ENCODE data around the gene EGFL8. TPM values are rescaled to one million over a fixed set of nuclear protein-coding genes. Genes with fewer than 3 reads are reported as not detected.

EGFL8 gene
- 10 to 100 TPM; 12.2 to 19.5 TPM for total RNA-seq

GRCh38 chr6:32164295-32164694, at the start of gene EGFL8:
EGFL8 (plus strand) TSS chr6:32164595; CDS start chr6:32166166, 1,571 bp downstream.
- intact Hi-C loops (cut with DNase I): no loop called here
- H3K36me3 ChIP-seq: no peaks in the 10 kb centered on the region
- no peaks in the 10 kb centered on the region for H3K27me3 ChIP-seq (replicated peaks; ENCODE audit: insufficient read depth)
- H3K27ac ChIP-seq: no peak within 1 kb of the TSS
- H3K4me1 ChIP-seq (replicated peaks): no peaks in the 10 kb centered on the region
- TF ChIP-seq CTCF (IDR thresholded peaks at IDR 0.05): no peak
- TF ChIP-seq POLR2A (IDR thresholded peaks at IDR 0.05): no peak
- TF ChIP-seq POLR2AphosphoS5 (IDR thresholded peaks at IDR 0.05): no peak
- no peak within 1 kb of the TSS for H3K4me3 ChIP-seq
- no peak for DNase-seq (ENCODE audit: low spot score)
- H3K9me3 ChIP-seq: no peaks in the 10 kb centered on the region

GRCh38 chr6:32114796-32115195, 49.6 kb upstream of the EGFL8 start:
- TF ChIP-seq POLR2A (IDR thresholded peaks at IDR 0.05) (no peak), POLR2AphosphoS5 (IDR thresholded peaks at IDR 0.05) (no peak), CTCF (IDR thresholded peaks at IDR 0.05) (no peak)
- intact Hi-C loops (cut with DNase I): no loop called here
- Histone ChIP-seq H3K4me1 (replicated peaks) (no peaks in the 10 kb centered on the region), H3K27me3 (replicated peaks; ENCODE audit: insufficient read depth) (no peaks in the 10 kb centered on the region), H3K4me3 (no peak overlapping the region), H3K27ac (peak overlapping the region; percentile 16 to 25), H3K36me3 (peaks cover 8 to 17% of the 10 kb centered on the region in 2 donors), H3K9me3 (no peaks in the 10 kb centered on the region)
- WGBS: 60% methylated on average over 8 of the region's 8 CpGs
- no peak for DNase-seq (ENCODE audit: low spot score)

GRCh38 chr6:32115623-32116022, 48.8 kb upstream of the EGFL8 start:
- TF ChIP-seq POLR2AphosphoS5 (IDR thresholded peaks at IDR 0.05): no peak
- TF ChIP-seq POLR2A (IDR thresholded peaks at IDR 0.05): no peak
- no peak for TF ChIP-seq CTCF (IDR thresholded peaks at IDR 0.05)
- no peak overlapping the region for H3K4me3 ChIP-seq
- no peaks in the 10 kb centered on the region for H3K9me3 ChIP-seq
- H3K4me1 ChIP-seq (replicated peaks): no peaks in the 10 kb centered on the region
- intact Hi-C loops (cut with DNase I): no loop called here
- H3K36me3 ChIP-seq: peaks cover 10 to 19% of the 10 kb centered on the region in 2 donors
- no peaks in the 10 kb centered on the region for H3K27me3 ChIP-seq (replicated peaks; ENCODE audit: insufficient read depth)
- 80% methylated on average over 6 of the region's 6 CpGs for WGBS
- H3K27ac ChIP-seq: peak overlapping the region in 1 of 2 donors; percentile 25
- DNase-seq (ENCODE audit: low spot score): no peak

- whole genome bisulfite sequencing: 78% methylated on average over 7 of the region's 7 CpGs
- no peak for DNase-seq (ENCODE audit: low spot score)
- intact Hi-C loops (cut with DNase I): no loop called here
- TF ChIP-seq POLR2AphosphoS5 (IDR thresholded peaks at IDR 0.05): no peak
- TF ChIP-seq CTCF (IDR thresholded peaks at IDR 0.05): peak in 2 of 4 experiments; percentile 9 to 32
- no peak overlapping the region for H3K4me3 ChIP-seq
- no peak overlapping the region for H3K27ac ChIP-seq
- no peaks in the 10 kb centered on the region for H3K9me3 ChIP-seq
- no peaks in the 10 kb centered on the region for H3K4me1 ChIP-seq (replicated peaks)
- H3K27me3 ChIP-seq (replicated peaks; ENCODE audit: insufficient read depth): no peaks in the 10 kb centered on the region
- peaks cover 19 to 28% of the 10 kb centered on the region in 2 donors for H3K36me3 ChIP-seq
Measured at GRCh38 chr6:32116674-32117073, 47.7 kb upstream of the EGFL8 start.

GRCh38 chr6:32117461-32117860, 46.9 kb upstream of the EGFL8 start:
- Histone ChIP-seq H3K27me3 (replicated peaks; ENCODE audit: insufficient read depth) (no peaks in the 10 kb centered on the region), H3K36me3 (peaks cover 23 to 28% of the 10 kb centered on the region in 2 donors), H3K4me1 (replicated peaks) (no peaks in the 10 kb centered on the region), H3K9me3 (no peaks in the 10 kb centered on the region), H3K4me3 (no peak overlapping the region), H3K27ac (no peak overlapping the region)
- 84% methylated on average over 9 of the region's 9 CpGs for WGBS
- intact Hi-C loops (cut with DNase I): no loop called here
- TF ChIP-seq POLR2AphosphoS5 (IDR thresholded peaks at IDR 0.05) (no peak), POLR2A (IDR thresholded peaks at IDR 0.05) (no peak), CTCF (IDR thresholded peaks at IDR 0.05) (no peak)
- DNase-seq (ENCODE audit: low spot score): no peak

Data from prostate gland (tissue), 2 donors.